Karpas-422 (cell line): Measurements from ENCODE around the gene IER5. TPM values are rescaled to one million over a fixed set of nuclear protein-coding genes. Genes with fewer than 3 reads are reported as not detected.

Experiments used
- DNase-seq: peaks from one replicate; pipeline ENCODE4 v3.0.0-alpha.2; 2015
- H2AFZ ChIP-seq: fragments of 200-600 bp; sonication (generic); 2 replicates; pipeline ENCODE4 v1.6.1; 2014; ENCODE audit warnings: antibody characterized with exemption, low read length, mixed read lengths
- H3K27ac ChIP-seq: fragments of 200-600 bp; sonication (generic); 2 replicates; pipeline ENCODE4 v1.5.1; 2014; ENCODE audit warnings: mild to moderate bottlenecking, low read length, moderate library complexity
- H3K27me3 ChIP-seq: fragments of 200-600 bp; sonication (generic); 2 replicates; pipeline ENCODE4 v1.6.1; 2014; ENCODE audit warnings: low read length, mixed read lengths
- H3K36me3 ChIP-seq: fragments of 200-600 bp; sonication (generic); 2 replicates; pipeline ENCODE4 v1.6.1; 2014; ENCODE audit warnings: low read length, mixed read lengths; ENCODE audit not compliant: insufficient read depth
- H3K4me1 ChIP-seq: fragments of 200-600 bp; sonication (generic); 2 replicates; pipeline ENCODE4 v1.6.1; 2014; ENCODE audit warnings: mild to moderate bottlenecking, low read length, mixed read lengths
- H3K4me2 ChIP-seq: fragments of 200-600 bp; sonication (generic); 2 replicates; pipeline ENCODE4 v1.6.1; 2014; ENCODE audit warnings: low read length, low read depth, mild to moderate bottlenecking; ENCODE audit not compliant: poor library complexity, severe bottlenecking
- H3K4me3 ChIP-seq: fragments of 200-600 bp; sonication (generic); 2 replicates; pipeline ENCODE4 v1.5.1; 2014; ENCODE audit warnings: mild to moderate bottlenecking, antibody characterized with exemption, low read length, mixed read lengths
- H3K79me2 ChIP-seq: fragments of 200-600 bp; sonication (generic); 2 replicates; pipeline ENCODE4 v1.6.1; 2014; ENCODE audit warnings: mild to moderate bottlenecking, low read length, mixed read lengths
- H3K9ac ChIP-seq: fragments of 200-600 bp; sonication (generic); 2 replicates; pipeline ENCODE4 v1.6.0; 2014; ENCODE audit warnings: low read length
- H3K9me2 ChIP-seq: fragments of 200-600 bp; sonication (generic), shearing (Covaris generic); replicated peaks from 2 replicates; pipeline ENCODE4 v1.6.0; 2014; ENCODE audit warnings: mild to moderate bottlenecking, low read length, moderate library complexity; ENCODE audit not compliant: insufficient read depth
- H3K9me3 ChIP-seq: fragments of 300-700, 200-600 bp; sonication (generic); 2 replicates; pipeline ENCODE4 v1.6.1; 2014; ENCODE audit warnings: low read length, mixed read lengths
- H4K20me1 ChIP-seq: fragments of 200-600 bp; sonication (generic); 2 replicates; pipeline ENCODE4 v1.6.1; 2014; ENCODE audit warnings: mild to moderate bottlenecking, antibody characterized with exemption, low read length, low read depth; ENCODE audit not compliant: insufficient read depth
- total RNA-seq: library from RNA; depleted of rRNA; stranded (reverse); fragments of >200 nt; shearing (Covaris generic); gene quantifications from 2 replicates; pipeline ENCODE4 v1.2.3, GENCODE V29; 2014; ENCODE audit warnings: low replicate concordance

IER5 gene
- total RNA-seq, 1 experiment from 2014 or later = 5.3 TPM

DNA sequence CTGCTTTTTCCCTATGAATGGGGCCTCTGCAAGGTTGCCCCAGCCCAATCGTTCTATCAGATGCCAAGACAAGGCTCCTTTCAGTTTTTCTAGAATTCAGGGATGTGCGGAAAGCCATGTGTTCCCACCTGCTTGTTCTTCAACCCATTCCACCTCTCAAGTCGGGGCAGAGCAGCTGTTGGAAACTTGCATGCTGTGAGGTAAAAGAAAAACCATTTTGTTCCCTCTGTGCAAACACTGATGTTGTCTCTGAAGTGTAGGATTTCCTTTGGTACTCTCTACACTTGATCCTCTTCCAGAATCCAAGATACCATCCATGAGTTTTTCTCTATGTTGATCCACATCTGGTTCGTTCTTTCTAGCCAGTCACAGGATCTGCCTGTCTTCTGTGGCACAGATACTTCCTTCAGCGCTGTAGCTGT is 7.3 kb downstream of the IER5 start:
- H3K36me3 ChIP-seq = no peaks in the 10 kb centered on the region
- no peak overlapping the region for H3K4me3 ChIP-seq
- H3K9me2 ChIP-seq = no peaks in the 10 kb centered on the region
- H2AFZ ChIP-seq = no peak overlapping the region
- 0 out of 2 replicates have a peak, but pooled peaks cover 3% of the 10 kb centered on the region for H3K27me3 ChIP-seq
- no peaks in the 10 kb centered on the region for H3K79me2 ChIP-seq
- H3K4me2 ChIP-seq = no peak overlapping the region
- peaks cover 13% of the 10 kb centered on the region for H3K4me1 ChIP-seq
- H3K9ac ChIP-seq = no peak overlapping the region
- H3K9me3 ChIP-seq = no peaks in the 10 kb centered on the region
- H4K20me1 ChIP-seq = peaks cover 23% of the 10 kb centered on the region
- H3K27ac ChIP-seq = no peak overlapping the region
- DNase-seq = no peak

DNA sequence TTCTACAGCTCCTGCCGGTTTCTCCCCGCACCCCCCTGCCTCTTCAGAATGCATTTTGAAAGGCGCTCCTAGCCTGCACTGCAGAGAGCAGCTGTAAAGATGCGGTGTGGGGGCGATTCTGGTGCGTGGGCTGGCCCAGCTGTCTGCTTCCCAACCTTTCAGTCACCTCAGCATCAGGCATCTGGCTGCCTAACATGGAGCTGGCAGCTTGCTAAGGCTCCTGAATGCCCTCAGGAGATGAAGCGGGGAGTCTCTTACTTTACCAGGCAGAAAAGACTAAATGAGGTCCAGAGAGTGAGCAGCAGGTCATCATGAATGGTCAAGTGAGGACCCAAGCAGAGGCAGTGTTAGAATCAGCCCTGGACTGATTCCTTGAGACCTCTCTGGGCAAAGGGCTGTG is 8.7 kb downstream of the IER5 start:
- H3K4me2 ChIP-seq = no peak overlapping the region
- no peak overlapping the region for H3K4me3 ChIP-seq
- DNase-seq = no peak
- no peaks in the 10 kb centered on the region for H3K79me2 ChIP-seq
- H3K9ac ChIP-seq = no peak overlapping the region
- H3K36me3 ChIP-seq = no peaks in the 10 kb centered on the region
- H4K20me1 ChIP-seq = 0 out of 2 replicates have a peak, but pooled peaks cover 9% of the 10 kb centered on the region
- H3K9me3 ChIP-seq = no peaks in the 10 kb centered on the region
- no peaks in the 10 kb centered on the region for H3K9me2 ChIP-seq
- peaks cover 5% of the 10 kb centered on the region; the same call in 1 of the 2 replicates for H3K4me1 ChIP-seq
- 0 out of 2 replicates have a peak, but pooled peaks cover 3% of the 10 kb centered on the region for H3K27me3 ChIP-seq
- no peak overlapping the region for H2AFZ ChIP-seq
- no peak overlapping the region for H3K27ac ChIP-seq

DNA sequence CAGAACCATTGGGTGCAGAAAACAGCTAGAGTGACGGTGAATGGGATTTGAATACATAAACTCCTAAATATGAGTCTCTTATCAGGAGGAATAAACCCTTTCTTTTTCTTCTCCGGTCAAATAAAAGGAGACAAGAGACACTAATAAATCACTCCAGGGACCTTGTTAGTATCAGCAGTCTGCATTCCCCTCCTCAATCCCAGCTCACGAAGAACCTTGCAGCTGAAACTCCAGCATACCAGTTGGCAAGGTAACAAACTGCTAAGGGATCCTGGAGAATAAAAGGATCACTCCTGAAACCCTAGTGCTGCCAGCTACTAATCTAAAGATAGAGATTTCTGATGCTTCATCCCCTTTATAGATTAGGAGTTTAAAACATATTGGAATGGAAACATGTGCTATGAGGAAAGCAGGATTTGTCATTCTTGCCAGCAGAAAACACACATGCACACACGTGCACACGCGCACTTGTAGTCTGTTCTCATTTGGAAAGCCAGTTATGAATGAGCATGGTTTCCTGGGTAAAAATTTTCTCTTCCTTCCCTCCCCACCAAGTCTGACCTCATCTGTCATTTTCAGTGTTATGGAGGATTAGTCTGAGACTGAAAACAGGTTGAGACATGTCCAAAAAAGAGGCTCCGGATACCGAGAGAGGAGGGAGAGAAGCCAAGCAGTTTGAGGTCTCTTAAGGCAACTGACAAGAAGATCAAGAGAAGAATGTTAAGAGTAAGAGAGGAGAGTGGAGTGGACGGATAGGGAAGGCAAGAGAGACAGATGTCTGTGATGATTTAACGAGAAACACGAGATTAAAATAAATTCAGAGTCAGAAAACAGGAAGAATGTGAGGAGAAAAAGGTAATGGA is 10.9 kb downstream of the IER5 start:
- peaks cover 7% of the 10 kb centered on the region for H3K4me1 ChIP-seq
- no peak overlapping the region for H2AFZ ChIP-seq
- no peak overlapping the region for H3K4me2 ChIP-seq
- no peaks in the 10 kb centered on the region for H3K9me2 ChIP-seq
- 0 out of 2 replicates have a peak, but pooled peaks cover 3% of the 10 kb centered on the region for H3K27me3 ChIP-seq
- no peak overlapping the region for H3K27ac ChIP-seq
- no peaks in the 10 kb centered on the region for H4K20me1 ChIP-seq
- DNase-seq = no peak
- H3K36me3 ChIP-seq = no peaks in the 10 kb centered on the region
- H3K79me2 ChIP-seq = no peaks in the 10 kb centered on the region
- no peaks in the 10 kb centered on the region for H3K9me3 ChIP-seq
- no peak overlapping the region for H3K9ac ChIP-seq
- H3K4me3 ChIP-seq = no peak overlapping the region

DNA sequence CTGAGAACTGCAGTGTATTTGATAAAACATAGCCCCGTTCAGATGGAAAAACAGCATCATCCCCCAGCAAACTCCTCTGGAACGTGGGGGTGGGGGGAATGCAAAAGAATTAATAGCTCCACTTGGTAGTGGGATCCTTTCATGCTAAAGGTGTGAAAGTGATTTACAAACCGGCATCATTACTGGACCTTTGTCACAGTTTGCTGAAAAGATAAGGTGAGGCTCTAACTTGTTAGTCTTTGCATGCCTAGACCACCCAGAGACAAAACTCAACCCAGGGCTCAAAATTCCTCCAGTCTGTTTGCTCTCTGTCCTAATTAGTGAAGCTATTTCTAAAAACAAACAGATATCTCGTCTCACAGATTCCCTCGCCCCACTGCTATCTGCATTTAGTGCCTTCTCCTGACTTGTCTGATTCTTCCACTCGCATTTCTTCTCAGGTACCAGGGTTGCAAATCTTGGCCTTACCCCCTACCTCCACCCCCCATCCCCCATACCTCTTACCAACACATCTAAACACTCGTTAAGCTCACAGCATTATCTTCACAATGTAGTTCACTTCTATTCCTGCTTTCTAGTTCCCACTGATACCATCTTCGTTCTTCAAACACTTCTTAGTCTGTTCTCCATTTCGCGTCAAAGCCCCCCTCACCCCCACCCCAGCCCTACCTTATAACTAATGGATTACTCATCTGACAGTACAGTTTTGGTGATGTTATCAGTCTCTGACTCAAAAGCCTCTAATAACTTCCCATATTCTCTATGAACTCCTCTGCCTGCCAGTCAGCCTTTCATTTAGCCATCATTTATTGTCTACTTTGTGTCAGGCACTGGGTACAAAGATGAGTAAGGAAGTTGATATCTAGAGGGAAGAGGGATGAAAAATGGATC is 11.8 kb downstream of the IER5 start:
- Histone ChIP-seq H3K79me2 (no peaks in the 10 kb centered on the region), H3K27ac (no peak overlapping the region), H3K9ac (no peak overlapping the region), H3K9me2 (no peaks in the 10 kb centered on the region), H2AFZ (no peak overlapping the region), H3K4me2 (no peak overlapping the region), H3K27me3 (0 out of 2 replicates have a peak, but pooled peaks cover 3% of the 10 kb centered on the region), H3K36me3 (no peaks in the 10 kb centered on the region), H3K9me3 (no peaks in the 10 kb centered on the region), H3K4me3 (no peak overlapping the region), H3K4me1 (peaks cover 13% of the 10 kb centered on the region), H4K20me1 (no peaks in the 10 kb centered on the region)
- no peak for DNase-seq

DNA sequence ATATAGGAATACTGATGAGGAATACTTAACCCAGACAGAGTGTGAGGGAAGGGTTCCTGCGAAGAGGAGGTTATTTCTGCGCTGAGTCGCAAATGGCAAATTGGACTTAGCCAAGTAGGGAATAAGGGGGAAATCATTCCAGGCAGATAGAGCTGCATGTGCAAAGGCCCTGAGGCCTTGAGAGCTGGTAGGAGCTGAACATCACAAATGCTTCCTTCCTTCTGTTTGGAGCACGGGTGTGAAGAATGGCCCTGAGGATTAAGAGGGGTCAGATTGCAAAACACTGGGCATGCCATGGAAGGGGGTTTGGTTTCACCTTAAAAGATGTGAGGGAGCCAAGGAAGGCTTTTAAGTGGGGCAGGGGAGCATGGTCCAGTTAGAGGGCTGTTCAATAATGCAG is 12.4 kb downstream of the IER5 start:
- Histone ChIP-seq H2AFZ (no peak overlapping the region), H3K27ac (no peak overlapping the region), H3K4me2 (no peak overlapping the region)

DNA sequence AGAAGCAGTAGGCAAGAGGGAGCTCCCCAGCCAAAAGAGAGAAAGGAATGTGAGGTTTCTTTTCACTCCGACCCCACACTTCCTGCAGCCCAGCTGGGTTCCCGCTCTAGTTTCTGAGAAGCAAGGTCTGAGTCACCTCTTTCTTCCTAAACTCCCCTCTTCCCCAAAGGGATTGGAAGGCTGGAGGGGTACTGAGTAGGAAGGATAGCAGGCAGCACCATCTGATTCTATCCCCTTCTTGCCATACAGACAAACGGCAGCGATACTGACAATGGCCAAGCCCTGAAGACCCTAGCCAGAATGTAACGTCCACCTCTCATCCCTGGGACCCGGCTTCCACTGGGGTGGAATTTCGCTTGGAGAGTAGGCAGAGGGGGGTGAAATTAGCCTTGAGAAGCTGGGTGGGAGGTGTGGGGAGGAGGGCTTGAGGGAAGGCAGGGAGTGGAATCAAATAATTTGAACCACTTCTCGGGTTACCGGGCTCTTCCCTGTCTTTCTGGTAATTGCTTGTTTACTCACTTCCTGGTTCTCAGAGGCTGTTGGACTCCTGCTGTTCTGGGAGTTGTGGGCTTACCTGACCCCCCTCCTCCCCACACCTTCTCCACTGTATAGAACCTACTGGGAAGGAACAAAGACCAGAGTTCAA is 13.2 kb downstream of the IER5 start:
- H3K4me1 ChIP-seq = peaks cover 24% of the 10 kb centered on the region
- H3K4me3 ChIP-seq = no peak overlapping the region
- no peak overlapping the region for H3K4me2 ChIP-seq
- DNase-seq = no peak
- H3K9me2 ChIP-seq = no peaks in the 10 kb centered on the region
- H3K9me3 ChIP-seq = no peaks in the 10 kb centered on the region
- H2AFZ ChIP-seq = no peak overlapping the region
- H3K9ac ChIP-seq = no peak overlapping the region
- H3K36me3 ChIP-seq = no peaks in the 10 kb centered on the region
- H3K27ac ChIP-seq = no peak overlapping the region
- H3K27me3 ChIP-seq = 0 out of 2 replicates have a peak, but pooled peaks cover 3% of the 10 kb centered on the region
- no peaks in the 10 kb centered on the region for H3K79me2 ChIP-seq
- H4K20me1 ChIP-seq = no peaks in the 10 kb centered on the region

More for the DNA sequence above, 12.4 kb downstream of the IER5 start:
- Histone ChIP-seq H3K79me2 (no peaks in the 10 kb centered on the region), H3K9me3 (no peaks in the 10 kb centered on the region), H4K20me1 (no peaks in the 10 kb centered on the region), H3K9ac (no peak overlapping the region), H3K36me3 (no peaks in the 10 kb centered on the region), H3K4me3 (no peak overlapping the region), H3K4me1 (peaks cover 19% of the 10 kb centered on the region), H3K9me2 (no peaks in the 10 kb centered on the region), H3K27me3 (0 out of 2 replicates have a peak, but pooled peaks cover 3% of the 10 kb centered on the region)
- DNase-seq = no peak

DNA sequence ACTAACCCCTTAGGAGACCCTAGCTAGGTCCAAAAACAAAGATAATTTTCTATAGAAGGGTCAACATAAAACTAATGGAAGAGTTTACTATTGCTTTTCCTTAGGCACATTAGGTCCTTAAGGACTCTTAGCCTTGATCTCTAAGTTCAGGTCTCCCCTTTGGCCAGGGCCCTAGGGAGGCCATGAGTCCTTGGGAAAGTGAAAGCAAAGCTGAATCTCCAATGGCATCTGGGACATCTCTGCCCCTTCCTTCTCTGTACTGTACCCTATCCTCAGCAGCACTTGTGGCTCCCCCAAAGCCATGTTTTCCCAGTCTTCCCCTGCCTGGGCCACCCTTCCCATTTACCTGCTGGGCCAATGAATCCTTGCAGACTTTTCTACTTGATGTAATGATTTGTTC is 14.3 kb downstream of the IER5 start:
- H3K9me2 ChIP-seq = no peaks in the 10 kb centered on the region
- no peak overlapping the region for H3K4me3 ChIP-seq
- no peaks in the 10 kb centered on the region for H3K36me3 ChIP-seq
- no peak overlapping the region for H3K9ac ChIP-seq
- no peaks in the 10 kb centered on the region for H3K9me3 ChIP-seq
- no peaks in the 10 kb centered on the region for H3K79me2 ChIP-seq
- peaks cover 33% of the 10 kb centered on the region for H3K4me1 ChIP-seq
- H3K4me2 ChIP-seq = no peak overlapping the region
- H3K27ac ChIP-seq = no peak overlapping the region
- 0 out of 2 replicates have a peak, but pooled peaks cover 3% of the 10 kb centered on the region for H3K27me3 ChIP-seq
- no peak for DNase-seq
- H4K20me1 ChIP-seq = no peaks in the 10 kb centered on the region
- no peak overlapping the region for H2AFZ ChIP-seq
